ENCODE data around the gene ERO1B. TPM values are rescaled to one million over a fixed set of nuclear protein-coding genes. Genes with fewer than 3 reads are reported as not detected.

Gene ERO1B
- polyA plus RNA-seq, 1 experiment: 0.74 TPM

GRCh38 chr1:236301080-236301957 lies 19.6 kb upstream of the ERO1B start:
- DNase-seq (ENCODE audit: low read depth): no peak
- no peak overlapping the region for H3K4me3 ChIP-seq (ENCODE audit: low read depth, low read length)
- CTCF ChIA-PET: no interaction called here
- no peaks in the 10 kb centered on the region for H3K27me3 ChIP-seq (ENCODE audit: control insufficient read depth, insufficient read depth, low read length)
- POLR2A ChIA-PET: no interaction called here
- no peaks in the 10 kb centered on the region for H3K36me3 ChIP-seq (ENCODE audit: control insufficient read depth, insufficient read depth, low read length)
- TF ChIP-seq CTCF (IDR thresholded peaks at IDR 0.05; ENCODE audit: insufficient read depth, low read depth, low read length): no peak

- Histone ChIP-seq H3K27me3 (ENCODE audit: control insufficient read depth, insufficient read depth, low read length) (no peaks in the 10 kb centered on the region), H3K4me3 (ENCODE audit: low read depth, low read length) (no peak overlapping the region), H3K36me3 (ENCODE audit: control insufficient read depth, insufficient read depth, low read length) (no peaks in the 10 kb centered on the region)
- TF ChIP-seq CTCF (IDR thresholded peaks at IDR 0.05; ENCODE audit: insufficient read depth, low read depth, low read length): no peak
- DNase-seq (ENCODE audit: low read depth): no peak
- ChIA-PET POLR2A (no interaction called here), CTCF (no interaction called here)
Measured at GRCh38 chr1:236297161-236297560, 15.4 kb upstream of the ERO1B start.

- CTCF ChIA-PET: no interaction called here
Measured at GRCh38 chr1:236292425-236292824, 10.7 kb upstream of the ERO1B start.

GRCh38 chr1:236289492-236290131 lies 7.9 kb upstream of the ERO1B start:
- CTCF ChIA-PET: interaction anchor here (0.9 kb wide), 1 partner anchor 21 kb away, joined by 3 read pairs; no protein-coding TSS in a partner anchor
- POLR2A ChIA-PET: no interaction called here
- no peaks in the 10 kb centered on the region for H3K36me3 ChIP-seq (ENCODE audit: control insufficient read depth, insufficient read depth, low read length)
- H3K4me3 ChIP-seq (ENCODE audit: low read depth, low read length): no peak overlapping the region
- no peak for DNase-seq (ENCODE audit: low read depth)
- peaks cover 2% of the 10 kb centered on the region; the same call in 1 of the 2 replicates for H3K27me3 ChIP-seq (ENCODE audit: control insufficient read depth, insufficient read depth, low read length)
- TF ChIP-seq CTCF (IDR thresholded peaks at IDR 0.05; ENCODE audit: insufficient read depth, low read depth, low read length): no peak

More at GRCh38 chr1:236292425-236292824, 10.7 kb upstream of the ERO1B start:
- Histone ChIP-seq H3K27me3 (ENCODE audit: control insufficient read depth, insufficient read depth, low read length) (0 out of 2 replicates have a peak, but pooled peaks cover 2% of the 10 kb centered on the region), H3K4me3 (ENCODE audit: low read depth, low read length) (no peak overlapping the region), H3K36me3 (ENCODE audit: control insufficient read depth, insufficient read depth, low read length) (no peaks in the 10 kb centered on the region)
- no peak for DNase-seq (ENCODE audit: low read depth)
- TF ChIP-seq CTCF (IDR thresholded peaks at IDR 0.05; ENCODE audit: insufficient read depth, low read depth, low read length): no peak
- POLR2A ChIA-PET: no interaction called here

- Histone ChIP-seq H3K36me3 (ENCODE audit: control insufficient read depth, insufficient read depth, low read length) (no peaks in the 10 kb centered on the region), H3K4me3 (ENCODE audit: low read depth, low read length) (no peak overlapping the region), H3K27me3 (ENCODE audit: control insufficient read depth, insufficient read depth, low read length) (peaks cover 7% of the 10 kb centered on the region)
- ChIA-PET CTCF (no interaction called here), POLR2A (no interaction called here)
- DNase-seq (ENCODE audit: low read depth): no peak
- TF ChIP-seq CTCF (IDR thresholded peaks at IDR 0.05; ENCODE audit: insufficient read depth, low read depth, low read length): no peak
Measured at GRCh38 chr1:236288620-236288976, 6.8 kb upstream of the ERO1B start.
